Keratinocyte (primary cell): ENCODE data around the gene VILL. TPM values are rescaled to one million over a fixed set of nuclear protein-coding genes. Genes with fewer than 3 reads are reported as not detected.
A peak's percentile ranks its signal among the peaks of the same experiment; 100 is the strongest.

Source experiments
- DNase-seq: peaks from one replicate; pipeline ENCODE4 v3.0.0-alpha.2; 2011; ENCODE audit warnings: low read depth, missing footprints, low spot score
- FAIRE-seq: peaks from 2 replicates; lab custom pipeline; 2011; peaks lifted over from hg19 to GRCh38; lab: Jason Lieb, UNC
- H2AFZ ChIP-seq: 2 replicates; pipeline ENCODE4 v1.6.0; 2012; ENCODE audit warnings: low read length, control low read depth, inconsistent platforms; ENCODE audit not compliant: control insufficient read depth
- H3K27ac ChIP-seq: 2 replicates; pipeline ENCODE4 v1.5.1; 2011; ENCODE audit warnings: low read length; ENCODE audit not compliant: control insufficient read depth, insufficient read depth
- H3K27me3 ChIP-seq: 3 replicates; pipeline ENCODE4 v1.6.0; 2011; ENCODE audit warnings: low read length; ENCODE audit not compliant: control insufficient read depth, insufficient read depth; ENCODE audit errors: extremely low read depth
- H3K36me3 ChIP-seq, 2 experiments: 2 replicates in 1 of 2; 3 replicates in 1 of 2; pipeline ENCODE4 v1.5.1; 2011; ENCODE audit warnings: low read length in 2 of 2, mild to moderate bottlenecking in 1 of 2; ENCODE audit not compliant: control insufficient read depth in 2 of 2, insufficient read depth in 2 of 2; ENCODE audit errors: extremely low read depth in 1 of 2
- H3K4me1 ChIP-seq: 3 replicates; pipeline ENCODE4 v1.5.1; 2011; ENCODE audit warnings: low read length; ENCODE audit not compliant: control insufficient read depth, insufficient read depth; ENCODE audit errors: extremely low read depth
- H3K4me2 ChIP-seq: 3 replicates; pipeline ENCODE4 v1.6.0; 2011; ENCODE audit warnings: low read depth, low read length; ENCODE audit not compliant: control insufficient read depth, insufficient read depth; ENCODE audit errors: extremely low read depth
- H3K4me3 ChIP-seq, 3 experiments: fragments of 200-600 bp in 1 of 3; sonication (generic) in 1 of 3; 2 replicates in 2 of 3; 3 replicates in 1 of 3; pipeline ENCODE4 v1.5.1; 2011 to 2016; ENCODE audit warnings: low read length in 3 of 3, mild to moderate bottlenecking in 3 of 3, control low read depth in 2 of 3, inconsistent platforms in 1 of 3, low read depth in 1 of 3, mixed read lengths in 1 of 3, mixed run types in 1 of 3, moderate library complexity in 1 of 3; ENCODE audit not compliant: control insufficient read depth in 2 of 3, insufficient read depth in 2 of 3; ENCODE audit errors: extremely low read depth in 1 of 3
- H3K79me2 ChIP-seq: 2 replicates; pipeline ENCODE4 v1.6.0; 2012; ENCODE audit warnings: low read length; ENCODE audit not compliant: control insufficient read depth, insufficient read depth
- H3K9ac ChIP-seq: 3 replicates; pipeline ENCODE4 v1.6.0; 2011; ENCODE audit warnings: low read length; ENCODE audit not compliant: control insufficient read depth, insufficient read depth; ENCODE audit errors: extremely low read depth
- H3K9me1 ChIP-seq: 3 replicates; pipeline ENCODE4 v1.6.0; 2011; ENCODE audit warnings: low read length; ENCODE audit not compliant: control insufficient read depth, insufficient read depth; ENCODE audit errors: extremely low read depth
- H3K9me3 ChIP-seq: 2 replicates; pipeline ENCODE4 v1.5.1; 2012; ENCODE audit warnings: low read depth, low read length; ENCODE audit not compliant: control insufficient read depth
- H4K20me1 ChIP-seq: 3 replicates; pipeline ENCODE4 v1.6.0; 2011; ENCODE audit warnings: low read length; ENCODE audit not compliant: control insufficient read depth, insufficient read depth; ENCODE audit errors: extremely low read depth
- EZH2 ChIP-seq: IDR thresholded peaks from one replicate; pipeline ENCODE4 v1.6.1; 2012; ENCODE audit warnings: inconsistent platforms, mild to moderate bottlenecking, low read length, moderate library complexity
- dilution Hi-C: fragments of 300-500 bp; cut with MboI; formaldehyde crosslinking; loops from one replicate; pipeline ENCODE4 v1.7.0; 2020; ENCODE audit warnings: low sequenced_read_pairs; ENCODE audit not compliant: extremely low pct_ligation_motif_present
- polyA plus RNA-seq, 5 experiments: library from polyadenylated mRNA; depleted of rRNA in 3 of 5; stranded (reverse) in 3 of 5; stranded (forward) in 1 of 5; unstranded in 1 of 5; fragments of >200 nt; gene quantifications; 1 replicate in 1 of 5; 2 replicates in 3 of 5; 3 replicates in 1 of 5; pipeline versions ENCODE4 v1.2.1 to v1.2.3, GENCODE V29; 2011 to 2012; ENCODE audit warnings: missing spikeins in 2 of 5, low read depth in 1 of 5, low replicate concordance in 1 of 5
- TF ChIP-seq, protein P1 (sequence below), 3 experiments: IDR thresholded peaks in 1 of 3; conservative IDR thresholded peaks in 1 of 3; optimal IDR thresholded peaks in 1 of 3; 2 replicates in 2 of 3; 3 replicates in 1 of 3; pipeline versions ENCODE3 to v1.5.1; 2011; ENCODE audit warnings: low read length in 3 of 3, mild to moderate bottlenecking in 3 of 3, moderate library complexity in 2 of 3, control low read depth in 1 of 3, inconsistent platforms in 1 of 3; ENCODE audit not compliant: insufficient read depth in 2 of 3; ENCODE audit errors: extremely low read depth in 1 of 3

The VILL gene
- polyA plus RNA-seq, 1 donor (not counting 4 experiments of a cell fraction or from before 2014, with no cell fraction given): 2.1 TPM

DNA sequence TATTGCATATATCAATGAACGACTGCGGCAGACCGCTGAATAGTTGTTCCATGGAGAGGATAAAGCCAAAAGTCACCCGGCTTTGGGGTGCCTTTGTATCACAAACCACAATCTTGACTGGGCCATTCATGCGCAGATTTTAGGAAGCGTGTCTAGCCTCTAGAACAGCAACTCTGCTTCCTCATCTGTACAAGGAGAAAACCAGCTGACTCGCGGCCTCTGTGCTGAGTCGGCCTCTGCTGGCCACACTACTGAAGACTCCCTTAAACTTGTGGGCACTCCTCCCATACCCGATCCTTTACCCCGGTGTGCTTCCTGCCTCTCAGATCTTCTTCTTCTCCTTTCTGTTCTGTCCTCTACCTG is 49.3 kb downstream of the VILL start:
- H3K4me2 ChIP-seq: peak overlapping the region; percentile 60
- DNase-seq: no peak

GRCh38 chr3:38040401-38040800 is 49.8 kb downstream of the VILL start:
- Histone ChIP-seq H3K4me2 (peak overlapping the region; percentile 10), H3K4me1 (peaks cover 16% of the 10 kb centered on the region), H3K27ac (no peak overlapping the region), H4K20me1 (no peaks in the 10 kb centered on the region), H3K9ac (no peak overlapping the region), H2AFZ (no peak overlapping the region), H3K4me3 (no peak overlapping the region), H3K27me3 (no peaks in the 10 kb centered on the region), H3K36me3 (no peaks in the 10 kb centered on the region), H3K9me3 (no peaks in the 10 kb centered on the region), H3K9me1 (no peaks in the 10 kb centered on the region), H3K79me2 (no peaks in the 10 kb centered on the region)
- dilution Hi-C loops: no loop called here
- no peak for FAIRE-seq
- TF ChIP-seq, protein P1, sequence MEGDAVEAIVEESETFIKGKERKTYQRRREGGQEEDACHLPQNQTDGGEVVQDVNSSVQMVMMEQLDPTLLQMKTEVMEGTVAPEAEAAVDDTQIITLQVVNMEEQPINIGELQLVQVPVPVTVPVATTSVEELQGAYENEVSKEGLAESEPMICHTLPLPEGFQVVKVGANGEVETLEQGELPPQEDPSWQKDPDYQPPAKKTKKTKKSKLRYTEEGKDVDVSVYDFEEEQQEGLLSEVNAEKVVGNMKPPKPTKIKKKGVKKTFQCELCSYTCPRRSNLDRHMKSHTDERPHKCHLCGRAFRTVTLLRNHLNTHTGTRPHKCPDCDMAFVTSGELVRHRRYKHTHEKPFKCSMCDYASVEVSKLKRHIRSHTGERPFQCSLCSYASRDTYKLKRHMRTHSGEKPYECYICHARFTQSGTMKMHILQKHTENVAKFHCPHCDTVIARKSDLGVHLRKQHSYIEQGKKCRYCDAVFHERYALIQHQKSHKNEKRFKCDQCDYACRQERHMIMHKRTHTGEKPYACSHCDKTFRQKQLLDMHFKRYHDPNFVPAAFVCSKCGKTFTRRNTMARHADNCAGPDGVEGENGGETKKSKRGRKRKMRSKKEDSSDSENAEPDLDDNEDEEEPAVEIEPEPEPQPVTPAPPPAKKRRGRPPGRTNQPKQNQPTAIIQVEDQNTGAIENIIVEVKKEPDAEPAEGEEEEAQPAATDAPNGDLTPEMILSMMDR (optimal IDR thresholded peaks at IDR 0.05 in 1 of 3, IDR thresholded peaks at IDR 0.05 in 1 of 3, conservative IDR thresholded peaks at IDR 0.05 in 1 of 3; ENCODE audit: extremely low read depth in 1 of 3, insufficient read depth in 2 of 3, low read length in 3 of 3): no peak
- TF ChIP-seq EZH2: no peak
- DNase-seq: no peak

More for the DNA sequence above, 49.3 kb downstream of the VILL start:
- no peak overlapping the region for H2AFZ ChIP-seq
- TF ChIP-seq, protein P1 (optimal IDR thresholded peaks at IDR 0.05 in 1 of 3, IDR thresholded peaks at IDR 0.05 in 1 of 3, conservative IDR thresholded peaks at IDR 0.05 in 1 of 3; ENCODE audit: extremely low read depth in 1 of 3, insufficient read depth in 2 of 3, low read length in 3 of 3): peak in 1 of 3 experiments; percentile 31
- no peak for TF ChIP-seq EZH2
- no peaks in the 10 kb centered on the region for H3K9me1 ChIP-seq
- H3K27ac ChIP-seq: no peak overlapping the region
- H4K20me1 ChIP-seq: no peaks in the 10 kb centered on the region
- dilution Hi-C loops: no loop called here
- H3K9ac ChIP-seq: no peak overlapping the region
- H3K4me3 ChIP-seq: peak overlapping the region in 1 of 3 experiments; percentile 64
- H3K79me2 ChIP-seq: no peaks in the 10 kb centered on the region
- no peaks in the 10 kb centered on the region for H3K36me3 ChIP-seq
- H3K4me1 ChIP-seq: peaks cover 16% of the 10 kb centered on the region
- no peaks in the 10 kb centered on the region for H3K27me3 ChIP-seq
- no peaks in the 10 kb centered on the region for H3K9me3 ChIP-seq
- FAIRE-seq: no peak
